HEK293 (cell line): ENCODE results near the gene DHRS11.

Experiments
- ATF2 ChIP-seq: fragments of 450-650 bp; formaldehyde crosslinking; IDR thresholded peaks from 2 replicates; pipeline ENCODE4 v1.5.1; 2016; ENCODE audit warnings: missing biosample characterization, missing genetic modification characterization, low read depth
- CTCF ChIP-seq: fragments of 450-650 bp; formaldehyde crosslinking; IDR thresholded peaks from 2 replicates; pipeline ENCODE4 v1.5.1; 2016; ENCODE audit warnings: missing biosample characterization, missing genetic modification characterization
- MYNN ChIP-seq: fragments of 450-650 bp; formaldehyde crosslinking; IDR thresholded peaks from 2 replicates; pipeline ENCODE4 v1.5.1; 2016; ENCODE audit warnings: missing biosample characterization, missing genetic modification characterization, borderline replicate concordance
- SP2 ChIP-seq: fragments of 450-650 bp; formaldehyde crosslinking; IDR thresholded peaks from 2 replicates; pipeline ENCODE4 v1.5.1; 2016; ENCODE audit warnings: missing biosample characterization, missing genetic modification characterization
- ZBTB21 ChIP-seq: fragments of 450-650 bp; formaldehyde crosslinking; IDR thresholded peaks from 2 replicates; pipeline ENCODE4 v1.5.1; 2017; ENCODE audit warnings: missing biosample characterization, missing genetic modification characterization
- ZNF26 ChIP-seq: fragments of 450-650 bp; formaldehyde crosslinking; IDR thresholded peaks from 2 replicates; pipeline ENCODE4 v1.5.1; 2016; ENCODE audit warnings: missing biosample characterization, missing genetic modification characterization
- ZNF274 ChIP-seq, 2 experiments: fragments of 200-500 bp in 1 of 2; fragments of 450-650 bp in 1 of 2; sonication (Bioruptor generic) in 1 of 2; formaldehyde crosslinking in 1 of 2; IDR thresholded peaks; 2 replicates each; pipeline versions ENCODE4 v1.5.1 to v1.6.1; 2014 to 2016; ENCODE audit warnings: borderline replicate concordance in 1 of 2, inconsistent platforms in 1 of 2, low read length in 1 of 2, missing biosample characterization in 1 of 2, missing genetic modification characterization in 1 of 2
- ZNF510 ChIP-seq: fragments of 450-650 bp; formaldehyde crosslinking; IDR thresholded peaks from 2 replicates; pipeline ENCODE4 v1.5.1; 2018; ENCODE audit warnings: mild to moderate bottlenecking, missing genetic modification characterization, missing biosample characterization; ENCODE audit not compliant: insufficient replicate concordance
- ZNF561 ChIP-seq: fragments of 450-650 bp; IDR thresholded peaks from 2 replicates; pipeline ENCODE4 v1.5.1; 2018; ENCODE audit warnings: missing biosample characterization, missing genetic modification characterization, borderline replicate concordance
- ZSCAN30 ChIP-seq: fragments of 450-650 bp; IDR thresholded peaks from 2 replicates; pipeline ENCODE4 v1.5.1; 2018; ENCODE audit warnings: missing biosample characterization, mild to moderate bottlenecking, missing genetic modification characterization, moderate library complexity

- TF ChIP-seq CTCF (tag by site-specific recombination) (no peak), ZSCAN30 (tag by site-specific recombination) (no peak), ZNF274 (IDR thresholded peaks at IDR 0.05; ENCODE audit: low read length) (no peak), ZNF274 (tag by site-specific recombination; IDR thresholded peaks at IDR 0.05; ENCODE audit: borderline replicate concordance) (no peak), SP2 (tag by site-specific recombination) (no peak), ZNF510 (no peak), ZNF561 (no peak), ZBTB21 (tag by site-specific recombination) (no peak), ZNF26 (tag by site-specific recombination) (no peak), MYNN (tag by site-specific recombination) (no peak), ATF2 (tag by site-specific recombination) (no peak)
These were observed 58.6 kb downstream of the DHRS11 start for GRCh38 chr17:36650096-36650775.
